Occipital lobe (tissue), 2 donors: ENCODE results near the gene METTL1. TPM values are rescaled to one million over a fixed set of nuclear protein-coding genes. Genes with fewer than 3 reads are reported as not detected.

Experiments
- DNase-seq: peaks from one replicate; lab custom pipeline; 2025; lab: John Stamatoyannopoulos, UW
- total RNA-seq: library from RNA; depleted of rRNA; stranded (reverse); fragments of >200 nt; gene quantifications from one replicate; pipeline ENCODE4 v1.2.3, GENCODE V29; 2014

Gene METTL1
- total RNA-seq, 1 donor from 2014 or later = 0.94 TPM

- peak; percentile 20 for DNase-seq
Measured at GRCh38 chr12:57738661-57739237, 33.2 kb downstream of the METTL1 start, which contains the start of gene AGAP2. AGAP2 (minus strand) TSS chr12:57738742; CDS start chr12:57738246, 496 bp downstream.

- DNase-seq = no peak
Measured at GRCh38 chr12:57737467-57738460, 34.1 kb downstream of the METTL1 start.

- no peak for DNase-seq
Measured at GRCh38 chr12:57736741-57737466, 35.0 kb downstream of the METTL1 start.

GRCh38 chr12:57735952-57736740 is 35.8 kb downstream of the METTL1 start:
- DNase-seq = peak; percentile 71

GRCh38 chr12:57735198-57735855 is 36.6 kb downstream of the METTL1 start:
- DNase-seq = no peak

- no peak for DNase-seq
Measured at GRCh38 chr12:57734591-57734990, 37.3 kb downstream of the METTL1 start.

- no peak for DNase-seq
Measured at GRCh38 chr12:57733928-57734327, 38.0 kb downstream of the METTL1 start.

GRCh38 chr12:57732726-57733593 is 38.9 kb downstream of the METTL1 start:
- no peak for DNase-seq

- no peak for DNase-seq
Measured at GRCh38 chr12:57732270-57732669, 39.6 kb downstream of the METTL1 start.

GRCh38 chr12:57731411-57732080 is 40.4 kb downstream of the METTL1 start:
- DNase-seq = no peak

- no peak for DNase-seq
Measured at GRCh38 chr12:57730336-57731067, 41.4 kb downstream of the METTL1 start.

GRCh38 chr12:57729321-57729844 is 42.5 kb downstream of the METTL1 start:
- no peak for DNase-seq

GRCh38 chr12:57727758-57728395 is 44.0 kb downstream of the METTL1 start:
- DNase-seq = no peak

GRCh38 chr12:57726884-57727757 is 44.8 kb downstream of the METTL1 start:
- DNase-seq = no peak

- DNase-seq = peak; percentile 22
Measured at GRCh38 chr12:57726151-57726883, 45.6 kb downstream of the METTL1 start.

GRCh38 chr12:57725851-57726150 is 46.1 kb downstream of the METTL1 start:
- DNase-seq = no peak
